Left ventricle myocardium inferior (tissue), 1 donor: ENCODE data around the gene CABP7. TPM values are rescaled to one million over a fixed set of nuclear protein-coding genes. Genes with fewer than 3 reads are reported as not detected.
A peak's percentile ranks its signal among the peaks of the same experiment; 100 is the strongest.

Experiments
- DNase-seq: peaks from one replicate; pipeline ENCODE4 v3.0.0-alpha.2; 2020
- H3K27ac ChIP-seq: fragments of 200-600 bp; replicated peaks from 2 replicates; pipeline ENCODE4 v1.8.0; 2021
- H3K27me3 ChIP-seq: fragments of 200-600 bp; 2 replicates; pipeline ENCODE4 v1.8.0; 2021; ENCODE audit warnings: low read depth
- H3K36me3 ChIP-seq: fragments of 200-600 bp; 2 replicates; pipeline ENCODE4 v1.8.0; 2021
- H3K4me1 ChIP-seq: fragments of 200-600 bp; 2 replicates; pipeline ENCODE4 v1.8.0; 2021
- H3K4me3 ChIP-seq: fragments of 200-600 bp; 2 replicates; pipeline ENCODE4 v1.8.0; 2021; ENCODE audit warnings: mild to moderate bottlenecking, moderate library complexity
- H3K9me3 ChIP-seq: fragments of 200-600 bp; replicated peaks from 2 replicates; pipeline ENCODE4 v1.8.0; 2021
- intact Hi-C: fragments of 100-400 bp; cut with micrococcal nuclease; formaldehyde crosslinking; loops from one replicate; pipeline ENCODE4 v1.11.0; 2022
- total RNA-seq: library from RNA; stranded (reverse); fragmentation: NEBNext Ultra II Directional; extraction: Animal tissue kit (Norgen Biotek cat#: 25700); gene quantifications from one replicate; pipeline ENCODE4 v1.2.1, GENCODE V29; 2021
- TF ChIP-seq, protein P1 (sequence below): fragments of 200-600 bp; IDR thresholded peaks from 2 replicates; pipeline ENCODE4 v1.8.0; 2021; ENCODE audit warnings: antibody characterized with exemption, mild to moderate bottlenecking, borderline replicate concordance
- donor health status: DM: no; HTN: yes; CAD: no; lungs with severe emphysema.

The CABP7 gene
- total RNA-seq, 1 donor from 2014 or later, result not detected

DNA sequence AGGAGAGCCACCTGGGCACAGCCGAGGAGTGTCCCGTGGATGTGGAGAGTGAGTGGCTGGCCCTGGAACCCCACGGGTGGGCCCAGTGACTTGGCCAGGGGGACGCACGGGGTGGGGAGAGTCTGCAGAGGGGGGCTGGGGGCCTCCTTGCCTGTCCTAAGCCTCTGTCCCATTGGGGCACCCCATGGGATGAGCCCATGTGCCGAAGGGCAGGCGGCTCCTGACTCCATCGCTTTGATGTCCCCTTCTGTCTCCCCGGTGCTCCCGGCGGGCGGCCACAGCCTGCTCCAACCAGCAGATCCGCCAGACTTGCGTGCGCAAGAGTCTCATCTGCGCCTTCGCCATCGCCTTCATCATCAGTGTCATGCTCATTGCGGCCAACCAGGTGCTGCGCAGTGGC lies 9.4 kb downstream of the CABP7 start:
- Histone ChIP-seq H3K27me3 (peaks cover 27% of the 10 kb centered on the region), H3K4me3 (no peak overlapping the region), H3K4me1 (peaks cover 7% of the 10 kb centered on the region), H3K9me3 (no peaks in the 10 kb centered on the region), H3K27ac (no peak overlapping the region), H3K36me3 (peaks cover 25% of the 10 kb centered on the region)
- intact Hi-C loops, result no loop called here
- DNase-seq, result no peak
- TF ChIP-seq, protein P1, sequence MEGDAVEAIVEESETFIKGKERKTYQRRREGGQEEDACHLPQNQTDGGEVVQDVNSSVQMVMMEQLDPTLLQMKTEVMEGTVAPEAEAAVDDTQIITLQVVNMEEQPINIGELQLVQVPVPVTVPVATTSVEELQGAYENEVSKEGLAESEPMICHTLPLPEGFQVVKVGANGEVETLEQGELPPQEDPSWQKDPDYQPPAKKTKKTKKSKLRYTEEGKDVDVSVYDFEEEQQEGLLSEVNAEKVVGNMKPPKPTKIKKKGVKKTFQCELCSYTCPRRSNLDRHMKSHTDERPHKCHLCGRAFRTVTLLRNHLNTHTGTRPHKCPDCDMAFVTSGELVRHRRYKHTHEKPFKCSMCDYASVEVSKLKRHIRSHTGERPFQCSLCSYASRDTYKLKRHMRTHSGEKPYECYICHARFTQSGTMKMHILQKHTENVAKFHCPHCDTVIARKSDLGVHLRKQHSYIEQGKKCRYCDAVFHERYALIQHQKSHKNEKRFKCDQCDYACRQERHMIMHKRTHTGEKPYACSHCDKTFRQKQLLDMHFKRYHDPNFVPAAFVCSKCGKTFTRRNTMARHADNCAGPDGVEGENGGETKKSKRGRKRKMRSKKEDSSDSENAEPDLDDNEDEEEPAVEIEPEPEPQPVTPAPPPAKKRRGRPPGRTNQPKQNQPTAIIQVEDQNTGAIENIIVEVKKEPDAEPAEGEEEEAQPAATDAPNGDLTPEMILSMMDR, result no peak

DNA sequence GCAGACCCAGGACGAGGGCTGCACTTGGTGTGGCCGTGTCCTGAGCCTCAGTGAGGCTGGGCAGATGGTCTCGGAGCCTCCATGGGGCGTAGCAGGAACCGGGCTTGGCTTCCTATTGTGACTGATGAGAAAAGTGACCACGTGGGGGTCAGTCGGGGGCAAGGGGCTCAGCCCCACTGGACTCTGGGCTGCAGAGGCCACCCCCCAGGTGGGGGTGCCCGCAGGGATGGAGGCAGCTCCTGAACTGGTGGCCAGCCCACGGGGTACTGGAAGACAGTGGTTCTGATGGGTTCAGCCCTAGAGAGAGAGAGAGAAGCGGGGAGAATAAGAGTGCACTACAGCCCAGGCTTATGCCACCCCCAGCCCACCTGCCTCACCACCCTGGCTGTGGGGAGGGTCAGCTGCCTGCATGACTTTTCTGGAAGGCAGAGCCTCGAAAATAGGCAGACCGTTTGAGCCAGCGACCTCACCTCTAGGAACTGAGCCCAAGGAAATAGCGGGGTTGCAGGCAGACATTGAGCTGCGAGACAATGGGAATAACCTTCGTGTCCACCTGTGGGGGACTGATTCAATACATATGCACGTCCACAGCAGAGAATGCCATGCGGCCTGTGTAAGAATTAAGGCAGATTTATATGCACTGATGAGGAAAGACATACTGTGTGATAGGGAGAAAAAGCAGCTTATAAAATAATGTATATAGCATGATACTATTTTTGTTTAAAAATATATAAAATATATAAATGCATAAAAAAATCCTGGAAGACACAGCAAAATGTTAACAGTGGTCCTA lies 11.5 kb downstream of the CABP7 start:
- no peak for DNase-seq
- Histone ChIP-seq H3K27ac (no peak overlapping the region), H3K9me3 (no peaks in the 10 kb centered on the region), H3K4me3 (no peak overlapping the region), H3K36me3 (peaks cover 32% of the 10 kb centered on the region), H3K27me3 (peaks cover 7% of the 10 kb centered on the region), H3K4me1 (peaks cover 8% of the 10 kb centered on the region)
- TF ChIP-seq, protein P1, result no peak
- intact Hi-C loops, result no loop called here

DNA sequence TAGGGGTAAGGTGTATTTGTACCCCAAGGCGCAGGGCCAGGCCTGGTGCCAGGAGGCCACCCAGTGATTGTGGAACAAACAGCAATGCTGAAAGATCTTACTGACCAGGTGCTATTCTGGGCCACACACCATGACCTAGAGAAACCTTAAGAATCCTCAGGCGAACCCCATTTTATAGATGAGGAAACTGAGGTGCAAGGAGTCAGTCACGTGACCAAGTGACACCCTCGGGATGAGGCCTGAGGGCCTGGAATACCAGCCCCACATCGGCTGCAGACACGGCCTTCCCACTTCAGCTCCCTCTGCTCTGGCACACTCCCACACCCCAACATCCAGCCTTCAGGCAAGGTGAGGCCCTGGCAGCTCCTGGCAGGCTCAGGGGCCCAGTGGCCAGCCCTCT lies 13.1 kb downstream of the CABP7 start:
- TF ChIP-seq, protein P1, result no peak
- Histone ChIP-seq H3K4me1 (peaks cover 8% of the 10 kb centered on the region), H3K9me3 (no peaks in the 10 kb centered on the region), H3K27ac (no peak overlapping the region), H3K4me3 (no peak overlapping the region), H3K36me3 (peaks cover 35% of the 10 kb centered on the region), H3K27me3 (no peaks in the 10 kb centered on the region)
- DNase-seq, result no peak
- intact Hi-C loops, result no loop called here

DNA sequence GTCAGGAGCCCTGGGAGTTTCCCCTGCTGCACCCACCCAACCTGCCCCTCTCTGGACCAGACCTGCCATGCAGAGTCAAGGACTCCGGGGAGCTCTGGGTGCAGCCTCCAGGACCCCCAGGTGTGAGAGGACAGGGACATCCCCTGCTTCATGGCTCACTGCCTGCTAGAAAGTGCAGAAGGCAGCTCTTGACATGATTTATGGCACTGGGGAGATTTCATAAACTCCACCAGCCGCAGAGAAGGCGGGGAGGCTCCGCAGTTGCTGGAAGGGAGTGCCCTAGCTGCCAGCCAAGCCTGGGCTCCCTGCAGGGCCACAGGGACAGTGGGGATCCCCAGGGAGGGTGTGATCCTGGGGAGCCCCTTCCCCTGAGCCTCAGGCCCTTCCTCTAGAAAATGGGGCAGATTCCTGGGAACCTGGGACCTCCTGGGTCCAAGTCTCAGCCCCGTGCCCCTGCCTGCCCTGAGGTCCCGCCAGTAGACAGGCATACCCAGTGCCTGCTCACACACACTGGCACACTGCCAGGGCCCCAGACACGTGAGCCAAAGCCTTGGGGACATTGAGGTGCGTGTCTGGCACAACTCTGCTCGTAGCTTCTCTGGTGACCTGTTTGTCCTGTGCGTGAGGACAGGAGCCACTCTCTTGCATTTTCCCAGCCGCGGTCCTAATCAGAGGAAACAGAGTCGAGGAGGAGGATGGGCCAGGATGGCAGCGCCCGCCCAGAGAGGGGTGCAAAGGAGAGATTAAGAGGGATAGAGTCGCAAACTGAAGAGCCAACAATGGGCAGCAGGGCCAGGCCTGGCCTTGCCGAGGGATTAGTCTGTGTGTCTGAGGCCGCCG lies 13.8 kb downstream of the CABP7 start:
- no peak overlapping the region for H3K27ac ChIP-seq
- peaks cover 35% of the 10 kb centered on the region for H3K36me3 ChIP-seq
- H3K27me3 ChIP-seq, result no peaks in the 10 kb centered on the region
- no peak overlapping the region for H3K4me3 ChIP-seq
- TF ChIP-seq, protein P1, result no peak
- no peaks in the 10 kb centered on the region for H3K9me3 ChIP-seq
- intact Hi-C loops, result no loop called here
- DNase-seq, result peak; percentile 28
- peaks cover 8% of the 10 kb centered on the region for H3K4me1 ChIP-seq

DNA sequence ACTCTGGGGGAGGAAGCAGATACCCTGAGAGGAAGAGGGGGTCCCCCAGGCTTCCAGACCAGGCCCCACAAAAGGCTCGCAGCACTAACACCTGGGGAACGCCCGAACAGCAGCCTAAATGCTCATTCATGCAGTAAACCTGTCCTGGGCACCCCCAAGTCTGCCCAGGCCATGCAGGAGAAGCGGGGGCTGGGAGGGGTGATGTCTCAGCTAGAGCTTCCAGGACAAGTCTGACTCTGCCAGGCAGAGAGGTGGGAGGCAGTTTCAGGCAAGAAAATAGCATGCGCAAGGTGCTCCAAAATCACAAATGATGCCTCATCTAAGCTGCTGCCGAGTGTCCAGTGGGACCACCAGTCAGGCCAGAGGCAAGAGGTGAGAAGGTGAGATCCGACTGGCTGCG lies 14.6 kb downstream of the CABP7 start:
- intact Hi-C loops, result no loop called here
- Histone ChIP-seq H3K9me3 (no peaks in the 10 kb centered on the region), H3K4me1 (peaks cover 8% of the 10 kb centered on the region), H3K36me3 (peaks cover 40% of the 10 kb centered on the region), H3K27ac (no peak overlapping the region), H3K27me3 (no peaks in the 10 kb centered on the region), H3K4me3 (no peak overlapping the region)
- TF ChIP-seq, protein P1, result no peak
- no peak for DNase-seq
